Activated CD8-positive, alpha-beta T cell treated with anti-CD3 and anti-CD28 coated beads for 36 hours (primary cell): ENCODE data around the gene DLG1. TPM values are rescaled to one million over a fixed set of nuclear protein-coding genes. Genes with fewer than 3 reads are reported as not detected.

ENCODE experiments used
- ATAC-seq: fragments of 200-7000 bp; cut with Tn5 transposase; one replicate; pipeline ENCODE4 v1.10.0; 2021; ENCODE audit warnings: mild to moderate bottlenecking, moderate library complexity
- CTCF ChIA-PET: fragments of 350-600 bp; sonication (Branson Sonifier 250); formaldehyde crosslinking; loops from one replicate; lab custom pipeline; 2021; ENCODE audit warnings: antibody characterized with exemption; lab: Charles Lee
- POLR2A ChIA-PET: fragments of 350-600 bp; sonication (Branson Sonifier 250); formaldehyde crosslinking; loops from one replicate; lab custom pipeline; 2021; ENCODE audit warnings: antibody characterized with exemption; lab: Charles Lee
- DNase-seq: peaks from one replicate; pipeline ENCODE4 v3.0.0-alpha.2; 2020
- H3K27ac Mint-ChIP-seq: one replicate; pipeline ENCODE4 v1.8.0; 2021; ENCODE audit warnings: mild to moderate bottlenecking, mixed read lengths
- H3K27me3 Mint-ChIP-seq: one replicate; pipeline ENCODE4 v1.8.0; 2021; ENCODE audit warnings: mixed read lengths
- H3K36me3 Mint-ChIP-seq: one replicate; pipeline ENCODE4 v1.8.0; 2021; ENCODE audit warnings: low read depth, mixed read lengths
- H3K4me1 Mint-ChIP-seq: one replicate; pipeline ENCODE4 v1.8.0; 2021; ENCODE audit warnings: low read depth, mixed read lengths
- H3K4me3 Mint-ChIP-seq: one replicate; pipeline ENCODE4 v1.8.0; 2021; ENCODE audit warnings: mild to moderate bottlenecking, moderate library complexity, mixed read lengths
- H3K9me3 Mint-ChIP-seq: one replicate; pipeline ENCODE4 v1.8.0; 2021; ENCODE audit warnings: mixed read lengths
- CTCF ChIP-seq: fragments of 200-600 bp; IDR thresholded peaks from one replicate; pipeline ENCODE4 v1.8.0; 2022; ENCODE audit warnings: antibody characterized with exemption, mild to moderate bottlenecking
- intact Hi-C: fragments of 100-400 bp; cut with micrococcal nuclease; formaldehyde crosslinking; loops from one replicate; pipeline ENCODE4 v1.10.0; 2022
- total RNA-seq, 2 experiments: library from RNA; stranded (reverse); gene quantifications; one replicate each; pipeline ENCODE4 v1.2.3, GENCODE V29; 2021

Gene DLG1
- total RNA-seq, 2 experiments from 2014 or later, result 57.6 to 62.2 TPM

GRCh38 chr3:197171481-197172067 is 126.8 kb downstream of the DLG1 start:
- Mint-ChIP-seq H3K4me1 (peaks cover 24% of the 10 kb centered on the region), H3K4me3 (no peak overlapping the region), H3K36me3 (peaks cover 10% of the 10 kb centered on the region), H3K9me3 (no peaks in the 10 kb centered on the region), H3K27ac (no peak overlapping the region), H3K27me3 (no peaks in the 10 kb centered on the region)
- TF ChIP-seq CTCF, result no peak
- ChIA-PET CTCF (no interaction called here), POLR2A (no interaction called here)
- ATAC-seq, result no peak
- intact Hi-C loops, result no loop called here
- no peak for DNase-seq

- H3K27ac Mint-ChIP-seq, result no peak overlapping the region
These were observed 129.4 kb downstream of the DLG1 start for GRCh38 chr3:197169028-197169427.

DNA sequence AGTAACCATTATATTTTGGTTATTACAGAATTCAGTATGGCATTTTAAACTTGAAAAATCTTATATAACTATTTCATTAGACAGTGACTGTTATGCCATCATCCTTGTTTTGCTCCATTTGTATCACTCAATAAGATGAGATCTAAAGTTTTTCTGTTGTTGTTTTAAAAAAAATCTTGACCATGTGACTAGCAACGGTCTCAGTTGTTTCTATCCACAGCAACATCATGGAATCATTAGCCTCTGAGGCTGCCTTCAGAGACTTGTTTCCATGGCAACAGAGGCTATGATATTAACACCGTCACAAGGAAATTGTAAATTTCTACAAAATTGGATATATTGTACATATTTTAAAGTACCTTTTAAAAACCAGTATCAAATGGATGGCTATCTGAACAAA is 129.8 kb downstream of the DLG1 start:
- intact Hi-C loops, result no loop called here
- H3K4me3 Mint-ChIP-seq, result no peak overlapping the region
- TF ChIP-seq CTCF, result no peak
- CTCF ChIA-PET, result interaction anchor here (0.8 kb wide), 1 partner anchor 18 kb away, joined by 3 read pairs; no protein-coding TSS in a partner anchor
- ATAC-seq, result no peak
- no peak for DNase-seq
- H3K9me3 Mint-ChIP-seq, result no peaks in the 10 kb centered on the region
- no peaks in the 10 kb centered on the region for H3K27me3 Mint-ChIP-seq
- H3K4me1 Mint-ChIP-seq, result peaks cover 14% of the 10 kb centered on the region
- no peak overlapping the region for H3K27ac Mint-ChIP-seq
- H3K36me3 Mint-ChIP-seq, result peaks cover 21% of the 10 kb centered on the region
- POLR2A ChIA-PET, result no interaction called here

More at GRCh38 chr3:197169028-197169427, 129.4 kb downstream of the DLG1 start:
- no peak for DNase-seq
- ATAC-seq, result no peak
- Mint-ChIP-seq H3K9me3 (no peaks in the 10 kb centered on the region), H3K36me3 (peaks cover 18% of the 10 kb centered on the region), H3K4me3 (no peak overlapping the region), H3K4me1 (peaks cover 14% of the 10 kb centered on the region), H3K27me3 (no peaks in the 10 kb centered on the region)
- ChIA-PET POLR2A (no interaction called here), CTCF (interaction anchor here (0.8 kb wide), 1 partner anchor 18 kb away, joined by 3 read pairs; no protein-coding TSS in a partner anchor)
- intact Hi-C loops, result no loop called here
- no peak for TF ChIP-seq CTCF

- Mint-ChIP-seq H3K27ac (no peak overlapping the region), H3K36me3 (peaks cover 23% of the 10 kb centered on the region)
These were observed 130.3 kb downstream of the DLG1 start for GRCh38 chr3:197168063-197168462.

More at GRCh38 chr3:197168063-197168462, 130.3 kb downstream of the DLG1 start:
- intact Hi-C loops, result no loop called here
- no peaks in the 10 kb centered on the region for H3K9me3 Mint-ChIP-seq
- ChIA-PET POLR2A (interaction anchor here (0.9 kb wide), 1 partner anchor 41 kb away, joined by 3 read pairs; no protein-coding TSS in a partner anchor), CTCF (interaction anchor here (0.8 kb wide), 1 partner anchor 19 kb away, joined by 3 read pairs; no protein-coding TSS in a partner anchor)
- H3K27me3 Mint-ChIP-seq, result no peaks in the 10 kb centered on the region
- peaks cover 16% of the 10 kb centered on the region for H3K4me1 Mint-ChIP-seq
- no peak for DNase-seq
- no peak overlapping the region for H3K4me3 Mint-ChIP-seq
- no peak for TF ChIP-seq CTCF
- ATAC-seq, result no peak
